Endodermal cell (in vitro differentiated cells): Measurements from ENCODE around the gene PIGQ. TPM values are rescaled to one million over a fixed set of nuclear protein-coding genes. Genes with fewer than 3 reads are reported as not detected.

Experiments used
- DNase-seq: peaks from one replicate; pipeline ENCODE4 v3.0.0-alpha.2; 2017
- H3K27ac ChIP-seq: 2 replicates; pipeline ENCODE4 v1.5.1; 2013; ENCODE audit warnings: mild to moderate bottlenecking, low read depth, low read length, moderate library complexity
- H3K27me3 ChIP-seq: 2 replicates; pipeline ENCODE4 v1.6.1; 2013; ENCODE audit warnings: mild to moderate bottlenecking, low read length, moderate library complexity; ENCODE audit not compliant: insufficient read depth, control insufficient read depth, poor library complexity, severe bottlenecking
- H3K36me3 ChIP-seq: 2 replicates; pipeline ENCODE4 v1.7.0; 2013; ENCODE audit warnings: mild to moderate bottlenecking, low read length, moderate library complexity; ENCODE audit not compliant: control insufficient read depth, insufficient read depth
- H3K4me1 ChIP-seq: one replicate; pipeline ENCODE4 v1.7.0; 2013; ENCODE audit warnings: low read length; ENCODE audit not compliant: control insufficient read depth, insufficient read depth
- H3K4me3 ChIP-seq: 2 replicates; pipeline ENCODE4 v1.5.1; 2013; ENCODE audit warnings: mild to moderate bottlenecking, low read length, moderate library complexity
- H3K9ac ChIP-seq: 2 replicates; pipeline ENCODE4 v1.6.1; 2013; ENCODE audit warnings: mild to moderate bottlenecking, low read length, moderate library complexity; ENCODE audit not compliant: poor library complexity, severe bottlenecking; ENCODE audit errors: extremely low read depth
- H3K9me3 ChIP-seq: 2 replicates; pipeline ENCODE4 v1.6.1; 2013; ENCODE audit warnings: mild to moderate bottlenecking, low read length, moderate library complexity; ENCODE audit not compliant: control insufficient read depth
- H3K27ac Mint-ChIP-seq: 2 replicates; pipeline ENCODE4 v1.8.0; 2020; ENCODE audit warnings: mixed read lengths
- H3K27me3 Mint-ChIP-seq: 2 replicates; pipeline ENCODE4 v1.8.0; 2021; ENCODE audit warnings: mild to moderate bottlenecking, mixed read lengths; ENCODE audit not compliant: insufficient read depth
- H3K36me3 Mint-ChIP-seq: 2 replicates; pipeline ENCODE4 v1.8.0; 2020; ENCODE audit warnings: low read depth, mixed read lengths
- H3K4me1 Mint-ChIP-seq: 2 replicates; pipeline ENCODE4 v1.8.0; 2020; ENCODE audit warnings: mixed read lengths
- H3K4me3 Mint-ChIP-seq: 2 replicates; pipeline ENCODE4 v1.8.0; 2020; ENCODE audit warnings: mild to moderate bottlenecking, moderate library complexity, mixed read lengths
- H3K9me3 Mint-ChIP-seq: 2 replicates; pipeline ENCODE4 v1.8.0; 2020; ENCODE audit warnings: mild to moderate bottlenecking, mixed read lengths
- CTCF ChIP-seq: fragments of 200-600 bp; sonication (generic); conservative IDR thresholded peaks from 2 replicates; pipeline ENCODE4 v1.5.0; 2021; ENCODE audit warnings: antibody characterized with exemption, mild to moderate bottlenecking
- WGBS, 2 experiments: methylation state at CpG; one replicate each; pipeline versions ENCODE4 v1.1.5 to v1.1.7; 2013; ENCODE audit warnings: missing lambda C conversion rate in 2 of 2, mixed read lengths in 1 of 2; ENCODE audit not compliant: insufficient coverage in 1 of 2, insufficient read length in 1 of 2; 5-methylcytosine and 5-hydroxymethylcytosine counted together
- total RNA-seq, 2 donors: library from RNA; stranded (reverse); fragmentation: NEBNext Ultra II Directional in 1 of 2; extraction: Animal tissue kit (Norgen Biotek cat#: 25700) in 1 of 2; gene quantifications; 2 replicates in 1 of 2; 3 replicates in 1 of 2; pipeline ENCODE4 v1.2.1, GENCODE V29; 2021

PIGQ gene
- total RNA-seq, 2 donors from 2014 or later = 128 to 129 TPM

- peaks cover 15% of the 10 kb centered on the region for H3K4me1 Mint-ChIP-seq
These were observed 4.9 kb upstream of the PIGQ start for GRCh38 chr16:564690-565418.

GRCh38 chr16:565419-566330 is 4.1 kb upstream of the PIGQ start:
- Mint-ChIP-seq H3K27me3 (peaks cover 16% of the 10 kb centered on the region), H3K4me1 (peaks cover 16% of the 10 kb centered on the region), H3K36me3 (no peaks in the 10 kb centered on the region), H3K27ac (no peak overlapping the region), H3K4me3 (no peak overlapping the region), H3K9me3 (no peaks in the 10 kb centered on the region)
- no peaks in the 10 kb centered on the region for H3K9me3 ChIP-seq
- H3K36me3 ChIP-seq = no peaks in the 10 kb centered on the region
- H3K4me1 ChIP-seq = peaks cover 7% of the 10 kb centered on the region
- no peak overlapping the region for H3K27ac ChIP-seq
- no peak overlapping the region for H3K4me3 ChIP-seq
- no peak for TF ChIP-seq CTCF
- no peak overlapping the region for H3K9ac ChIP-seq
- WGBS, 2 experiments = 73 to 77% methylated on average over 26 to 34 of the region's 35 CpGs
- no peak for DNase-seq
- H3K27me3 ChIP-seq = peaks cover 21% of the 10 kb centered on the region

More at GRCh38 chr16:564690-565418, 4.9 kb upstream of the PIGQ start:
- Mint-ChIP-seq H3K27me3 (peaks cover 16% of the 10 kb centered on the region), H3K4me3 (no peak overlapping the region), H3K27ac (no peak overlapping the region), H3K9me3 (no peaks in the 10 kb centered on the region), H3K36me3 (no peaks in the 10 kb centered on the region)
- no peak for TF ChIP-seq CTCF
- Histone ChIP-seq H3K36me3 (no peaks in the 10 kb centered on the region), H3K9ac (no peak overlapping the region), H3K4me3 (no peak overlapping the region), H3K27ac (no peak overlapping the region), H3K4me1 (peaks cover 7% of the 10 kb centered on the region), H3K9me3 (no peaks in the 10 kb centered on the region), H3K27me3 (peaks cover 26% of the 10 kb centered on the region)
- WGBS, 2 experiments = 91 to 92% methylated on average over 20 to 42 of the region's 42 CpGs
- DNase-seq = no peak

GRCh38 chr16:566475-567372 is 3.0 kb upstream of the PIGQ start, which contains the start of gene NHLRC4:
TSS of gene NHLRC4 (plus strand) at chr16:567005. CDS start at chr16:568048, 1,043 bp downstream.
- WGBS, 2 experiments = 58 to 65% methylated on average over 20 to 26 of the region's 26 CpGs
- Mint-ChIP-seq H3K9me3 (no peaks in the 10 kb centered on the region), H3K4me1 (peaks cover 21% of the 10 kb centered on the region), H3K27ac (no peak within 1 kb of the TSS), H3K36me3 (peaks cover 1% of the 10 kb centered on the region), H3K4me3 (no peak within 1 kb of the TSS), H3K27me3 (peaks cover 9% of the 10 kb centered on the region)
- Histone ChIP-seq H3K4me1 (peaks cover 7% of the 10 kb centered on the region), H3K27me3 (peaks cover 10% of the 10 kb centered on the region), H3K36me3 (peaks cover under 1% of the 10 kb centered on the region), H3K27ac (no peak within 1 kb of the TSS), H3K9me3 (no peaks in the 10 kb centered on the region), H3K4me3 (no peak within 1 kb of the TSS), H3K9ac (no peak within 1 kb of the TSS)
- no peak for TF ChIP-seq CTCF
- DNase-seq = peak; percentile 91
